Activated B cell treated with CpG ODN at 0.5 μM for 24 hours (primary cell): Measurements from ENCODE around the gene IZUMO4. TPM values are rescaled to one million over a fixed set of nuclear protein-coding genes. Genes with fewer than 3 reads are reported as not detected.
"Not testable (repeated sequence)": the region's sequence is repeated elsewhere in the genome, so short reads cannot be mapped to it uniquely, and the experiment has no call there.

Experiments used
- ATAC-seq: fragments of 200-7000 bp; cut with Tn5 transposase; one replicate; pipeline ENCODE4 v1.10.0; 2021; ENCODE audit warnings: low read depth, mild to moderate bottlenecking, moderate library complexity
- CTCF ChIA-PET: fragments of 350-600 bp; sonication (Branson Sonifier 250); formaldehyde crosslinking; loops from one replicate; lab custom pipeline; 2021; ENCODE audit warnings: antibody characterized with exemption; lab: Charles Lee
- POLR2A ChIA-PET: fragments of 350-600 bp; sonication (Branson Sonifier 250); formaldehyde crosslinking; loops from one replicate; lab custom pipeline; 2021; ENCODE audit warnings: antibody characterized with exemption; lab: Charles Lee
- DNase-seq: peaks from one replicate; pipeline ENCODE4 v3.0.0; 2022
- H3K27ac Mint-ChIP-seq: one replicate; pipeline ENCODE4 v1.8.0; 2020; ENCODE audit warnings: mixed read lengths
- H3K27me3 Mint-ChIP-seq: one replicate; pipeline ENCODE4 v1.8.0; 2021; ENCODE audit warnings: mixed read lengths
- H3K36me3 Mint-ChIP-seq: one replicate; pipeline ENCODE4 v1.8.0; 2021; ENCODE audit warnings: low read depth, mixed read lengths
- H3K4me1 Mint-ChIP-seq: one replicate; pipeline ENCODE4 v1.8.0; 2021; ENCODE audit warnings: mixed read lengths
- H3K4me3 Mint-ChIP-seq: one replicate; pipeline ENCODE4 v1.8.0; 2020; ENCODE audit warnings: mild to moderate bottlenecking, mixed read lengths
- H3K9me3 Mint-ChIP-seq: one replicate; pipeline ENCODE4 v1.8.0; 2020; ENCODE audit warnings: mixed read lengths
- intact Hi-C: fragments of 100-400 bp; cut with micrococcal nuclease; formaldehyde crosslinking; loops from one replicate; pipeline ENCODE4 v1.15.1; 2024
- total RNA-seq: library from RNA; stranded (reverse); gene quantifications from 2 replicates; pipeline ENCODE4 v1.2.3, GENCODE V29; 2022
- TF ChIP-seq, protein P1 (sequence below): fragments of 200-600 bp; IDR thresholded peaks from one replicate; pipeline ENCODE4 v1.8.0; 2022; ENCODE audit warnings: antibody characterized with exemption, mild to moderate bottlenecking

The IZUMO4 gene
- total RNA-seq, 1 donor from 2014 or later, result 78.6 TPM

DNA sequence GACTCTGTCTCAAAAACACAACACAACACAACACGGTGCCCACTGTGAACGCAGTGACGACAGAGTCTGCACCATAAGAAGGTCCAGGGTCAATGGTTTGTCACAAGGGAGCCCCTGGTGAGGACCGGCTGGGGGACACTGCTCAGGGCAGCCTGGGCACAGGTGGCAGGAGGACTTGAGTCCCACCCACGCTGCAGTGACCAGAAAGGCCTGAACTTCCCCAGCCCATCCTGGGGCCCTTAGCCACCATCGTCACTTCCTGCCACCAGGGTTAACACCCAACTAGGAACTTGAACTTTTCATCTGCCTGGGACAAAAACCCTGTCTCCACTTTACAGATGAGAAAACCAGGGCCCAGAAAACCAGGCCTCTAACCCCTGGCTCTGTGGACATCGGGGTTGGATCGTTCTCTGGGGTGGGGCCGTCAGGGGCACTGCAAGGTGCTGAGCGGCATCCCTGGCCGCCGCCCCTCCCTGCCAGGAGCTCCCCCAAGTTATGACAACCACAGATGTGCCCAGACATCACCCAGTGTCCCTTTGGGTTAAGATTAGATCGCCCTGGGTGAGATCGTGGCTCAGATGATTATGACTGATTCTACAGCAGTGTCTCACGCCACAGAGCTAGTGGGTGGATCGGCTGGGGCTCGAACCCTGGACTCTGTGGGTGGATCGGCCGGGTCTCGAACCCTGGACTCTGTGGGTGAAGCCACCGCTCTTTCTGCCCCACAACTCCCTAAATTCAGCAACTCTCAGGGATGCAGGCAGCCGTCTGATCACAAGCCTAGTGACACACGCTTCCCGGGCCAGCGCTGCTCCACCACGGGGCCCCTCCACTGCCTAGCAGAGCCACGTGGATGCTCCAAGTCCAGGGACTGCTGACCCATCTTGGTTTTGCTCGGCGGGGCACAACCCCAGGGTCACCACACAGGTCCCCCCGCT lies 14.6 kb upstream of the IZUMO4 start:
- Mint-ChIP-seq H3K4me3 (peak overlapping the region; percentile 97), H3K4me1 (peaks cover 84% of the 10 kb centered on the region), H3K27me3 (no peaks in the 10 kb centered on the region), H3K36me3 (peaks cover 66% of the 10 kb centered on the region), H3K9me3 (no peaks in the 10 kb centered on the region), H3K27ac (peak overlapping the region; percentile 99)
- TF ChIP-seq, protein P1, sequence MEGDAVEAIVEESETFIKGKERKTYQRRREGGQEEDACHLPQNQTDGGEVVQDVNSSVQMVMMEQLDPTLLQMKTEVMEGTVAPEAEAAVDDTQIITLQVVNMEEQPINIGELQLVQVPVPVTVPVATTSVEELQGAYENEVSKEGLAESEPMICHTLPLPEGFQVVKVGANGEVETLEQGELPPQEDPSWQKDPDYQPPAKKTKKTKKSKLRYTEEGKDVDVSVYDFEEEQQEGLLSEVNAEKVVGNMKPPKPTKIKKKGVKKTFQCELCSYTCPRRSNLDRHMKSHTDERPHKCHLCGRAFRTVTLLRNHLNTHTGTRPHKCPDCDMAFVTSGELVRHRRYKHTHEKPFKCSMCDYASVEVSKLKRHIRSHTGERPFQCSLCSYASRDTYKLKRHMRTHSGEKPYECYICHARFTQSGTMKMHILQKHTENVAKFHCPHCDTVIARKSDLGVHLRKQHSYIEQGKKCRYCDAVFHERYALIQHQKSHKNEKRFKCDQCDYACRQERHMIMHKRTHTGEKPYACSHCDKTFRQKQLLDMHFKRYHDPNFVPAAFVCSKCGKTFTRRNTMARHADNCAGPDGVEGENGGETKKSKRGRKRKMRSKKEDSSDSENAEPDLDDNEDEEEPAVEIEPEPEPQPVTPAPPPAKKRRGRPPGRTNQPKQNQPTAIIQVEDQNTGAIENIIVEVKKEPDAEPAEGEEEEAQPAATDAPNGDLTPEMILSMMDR, result no peak
- DNase-seq, result no peak
- POLR2A ChIA-PET, result interaction anchor here (0.6 to 59.1 kb wide), 4 partner anchors 0 to 208 kb away, joined by 7 to 2723 read pairs (median 1366); partner anchors contain the start of genes IZUMO4, MKNK2 and MOB3A
- CTCF ChIA-PET, result interaction anchor here (1.0 to 2.3 kb wide), 5 partner anchors 12 to 217 kb away, joined by 3 to 6 read pairs (median 3); no protein-coding TSS in a partner anchor
- intact Hi-C loops, result loop anchor here (1.0 to 10.0 kb wide), 3 partner anchors 15 to 1103 kb away; partner anchors contain the start of genes IZUMO4, MOB3A and NCLN
- ATAC-seq, result peak; percentile 7

DNA sequence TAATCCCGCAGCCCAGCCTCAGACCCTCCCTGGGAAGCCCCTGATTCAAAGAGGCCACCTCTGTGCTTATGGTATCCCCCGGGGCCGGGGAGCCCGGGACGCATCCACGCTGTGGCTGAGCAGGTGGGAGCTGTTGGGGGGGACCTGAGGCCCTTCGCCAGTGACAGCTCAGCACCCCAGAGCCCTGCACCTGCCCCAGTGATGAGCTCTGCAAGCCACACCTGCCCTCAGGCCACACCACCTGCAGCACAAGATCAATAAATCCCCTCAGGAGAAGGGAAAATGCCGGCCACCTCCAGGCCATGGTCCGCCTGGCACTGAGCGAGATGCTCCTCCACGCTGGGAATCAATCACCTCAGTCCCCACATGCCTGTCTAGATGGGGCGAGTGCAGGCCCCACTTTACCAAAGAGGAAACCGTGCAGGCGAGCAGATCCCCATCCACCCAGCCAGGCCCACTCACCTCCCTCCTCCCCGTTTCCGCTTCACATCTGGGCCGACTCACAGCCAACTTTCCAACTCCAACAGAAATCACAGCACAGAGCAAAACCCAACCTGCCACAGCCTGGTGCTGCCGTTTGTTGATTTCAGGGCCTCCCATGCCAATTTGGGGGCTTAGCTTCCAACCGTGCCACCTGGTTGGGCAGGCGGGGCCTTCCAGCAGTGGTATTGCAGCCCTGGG lies 13.4 kb upstream of the IZUMO4 start:
- intact Hi-C loops, result loop anchor here (1.0 to 10.0 kb wide), 3 partner anchors 9 to 1101 kb away; partner anchors contain the start of genes IZUMO4, MOB3A and NCLN
- Mint-ChIP-seq H3K36me3 (peaks cover 58% of the 10 kb centered on the region), H3K9me3 (no peaks in the 10 kb centered on the region), H3K4me3 (peak overlapping the region; percentile 97), H3K27me3 (no peaks in the 10 kb centered on the region), H3K4me1 (peaks cover 88% of the 10 kb centered on the region), H3K27ac (peak overlapping the region; percentile 99)
- ATAC-seq, result no peak
- TF ChIP-seq, protein P1, result no peak
- no peak for DNase-seq
- ChIA-PET CTCF (interaction anchor here (1.0 to 2.3 kb wide), 7 partner anchors 11 to 218 kb away, joined by 3 to 6 read pairs (median 3); no protein-coding TSS in a partner anchor), POLR2A (interaction anchor here (0.5 to 59.1 kb wide), 5 partner anchors 1 to 151 kb away, joined by 4 to 2723 read pairs (median 13); partner anchors contain the start of genes IZUMO4, MKNK2 and MOB3A)

DNA sequence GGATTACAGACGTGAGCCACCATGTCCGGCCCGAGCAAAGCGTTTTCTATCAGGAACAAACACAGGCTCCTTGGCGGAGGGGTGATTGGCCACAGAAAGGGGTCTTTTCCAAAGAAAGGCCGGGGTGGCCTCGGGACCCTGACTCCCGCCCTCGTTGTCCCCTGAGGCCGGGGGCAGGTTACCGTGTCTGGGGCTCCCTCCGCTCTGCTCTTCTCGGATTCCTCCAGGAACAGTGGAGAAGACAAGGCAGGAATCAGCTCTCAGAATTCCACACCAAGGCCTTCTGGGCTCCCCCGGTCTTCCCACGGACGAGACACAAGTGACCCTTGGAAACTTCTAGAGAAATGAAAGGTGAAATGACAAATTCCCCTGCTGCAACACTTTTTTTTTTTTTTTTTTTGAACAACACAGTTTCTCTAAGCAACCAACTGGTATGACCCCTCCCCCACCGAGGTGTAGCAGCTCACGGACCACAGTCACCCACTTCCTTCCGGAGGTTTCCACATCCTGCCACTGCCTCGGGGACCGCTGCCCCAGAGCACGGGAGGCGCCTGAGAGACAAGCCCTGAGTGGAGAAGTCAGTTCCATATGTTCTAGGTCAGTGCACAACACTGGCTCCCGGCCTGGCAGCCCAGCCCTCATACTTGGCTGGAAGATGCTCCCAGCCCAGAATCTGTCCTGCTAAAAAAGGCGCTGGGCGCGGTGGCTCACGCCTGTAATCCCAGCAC lies 11.6 kb upstream of the IZUMO4 start:
- peaks cover 88% of the 10 kb centered on the region for H3K4me1 Mint-ChIP-seq
- ChIA-PET CTCF (interaction anchor here (1.2 kb wide), 1 partner anchor 11 kb away, joined by 3 read pairs; the partner anchor contains the start of gene MOB3A), POLR2A (interaction anchor here (0.6 to 59.1 kb wide), 12 partner anchors 3 to 391 kb away, joined by 3 to 2723 read pairs (median 4); partner anchors contain the start of genes GADD45B, IZUMO4, MKNK2 and MOB3A)
- no peaks in the 10 kb centered on the region for H3K9me3 Mint-ChIP-seq
- peak overlapping the region; percentile 97 for H3K4me3 Mint-ChIP-seq
- no peaks in the 10 kb centered on the region for H3K27me3 Mint-ChIP-seq
- peak; percentile 23 for ATAC-seq
- peak overlapping the region; percentile 99 for H3K27ac Mint-ChIP-seq
- peaks cover 44% of the 10 kb centered on the region for H3K36me3 Mint-ChIP-seq
- peak; percentile 80 for DNase-seq
- intact Hi-C loops, result loop anchor here (1.0 to 10.0 kb wide), 6 partner anchors 24 to 1100 kb away; partner anchors contain the start of genes KLF16, MKNK2 and NCLN
- TF ChIP-seq, protein P1, result no peak

DNA sequence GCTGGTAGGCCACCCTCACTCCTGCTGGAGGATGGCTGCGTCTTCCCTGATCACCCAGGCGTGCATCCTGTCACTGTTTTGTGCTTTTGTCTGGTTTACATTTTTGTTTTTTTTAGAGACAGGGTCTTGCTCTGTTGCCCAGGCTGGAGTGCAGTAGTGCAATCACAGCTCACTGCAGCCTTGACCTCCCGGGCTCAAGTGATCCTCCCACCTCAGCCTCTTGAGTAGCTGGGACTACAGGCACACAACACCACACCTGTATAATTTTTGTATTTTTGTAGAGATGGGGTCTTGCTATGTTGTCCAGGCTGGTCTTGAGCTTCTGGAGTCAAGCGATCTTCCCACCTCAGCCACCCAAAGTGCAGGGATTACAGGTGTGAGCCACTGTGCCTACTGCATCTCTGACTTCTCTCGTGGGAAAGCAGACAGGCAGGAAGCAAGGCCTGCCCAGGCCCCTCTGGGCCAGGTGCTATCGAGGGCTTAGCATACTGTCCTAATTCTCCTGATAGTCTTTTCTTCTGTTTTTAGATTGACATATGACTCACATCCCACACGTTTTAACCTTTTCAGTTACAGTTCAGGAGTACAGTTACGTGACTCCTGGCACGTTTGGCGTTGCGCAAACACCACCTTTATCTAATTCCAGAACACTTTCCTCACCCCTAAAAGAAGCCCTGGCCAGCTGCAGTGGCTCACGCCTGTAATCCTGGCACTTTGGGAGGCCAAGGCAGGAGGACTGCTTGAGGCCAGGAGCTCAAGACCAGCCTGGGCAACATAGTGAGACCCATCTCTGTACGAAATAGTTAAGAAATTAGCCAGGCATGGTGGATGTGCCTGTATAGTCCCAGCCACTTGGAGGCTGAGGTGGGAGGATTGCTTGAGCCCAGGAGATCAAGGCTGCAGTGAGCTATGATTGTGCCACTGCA lies 9.8 kb upstream of the IZUMO4 start:
- intact Hi-C loops, result loop anchor here (1.0 to 10.0 kb wide), 5 partner anchors 9 to 1098 kb away; partner anchors contain the start of genes IZUMO4, KLF16, MOB3A and NCLN
- DNase-seq (peak; percentile 54), ATAC-seq (peak; percentile 0)
- Mint-ChIP-seq H3K27ac (peak overlapping the region; percentile 99), H3K36me3 (peaks cover 45% of the 10 kb centered on the region), H3K4me1 (peaks cover 87% of the 10 kb centered on the region), H3K4me3 (peak overlapping the region; percentile 72)
- H3K27me3 Mint-ChIP-seq, H3K9me3 Mint-ChIP-seq: not testable (repeated sequence)
- ChIA-PET CTCF (interaction anchor here (0.6 to 4.2 kb wide), 10 partner anchors 8 to 211 kb away, joined by 3 to 25 read pairs (median 4); partner anchors contain the start of gene MOB3A), POLR2A (interaction anchor here (0.6 to 59.1 kb wide), 21 partner anchors 5 to 1725 kb away, joined by 3 to 2723 read pairs (median 4); partner anchors contain the start of genes AP3D1, GADD45B, IZUMO4 and MKNK2)
